GM21737 (cell line): ENCODE results near the gene ZFHX3.
A peak's percentile ranks its signal among the peaks of the same experiment; 100 is the strongest.

Experiments
- ATAC-seq: cut with Tn5 transposase; IDR thresholded peaks from one replicate; pipeline ENCODE4 v1.9.1; 2021; ENCODE audit warnings: mild to moderate bottlenecking, moderate library complexity; ENCODE audit not compliant: unreplicated experiment

Gene ZFHX3

GRCh38 chr16:72886346-72886974, 161.5 kb downstream of the ZFHX3 start:
- ATAC-seq, result no peak

GRCh38 chr16:72884573-72884972, 163.4 kb downstream of the ZFHX3 start:
- ATAC-seq, result no peak

- ATAC-seq, result no peak
These were observed 163.9 kb downstream of the ZFHX3 start for GRCh38 chr16:72884037-72884436.

- no peak for ATAC-seq
These were observed 168.1 kb downstream of the ZFHX3 start for GRCh38 chr16:72879846-72880245.

DNA sequence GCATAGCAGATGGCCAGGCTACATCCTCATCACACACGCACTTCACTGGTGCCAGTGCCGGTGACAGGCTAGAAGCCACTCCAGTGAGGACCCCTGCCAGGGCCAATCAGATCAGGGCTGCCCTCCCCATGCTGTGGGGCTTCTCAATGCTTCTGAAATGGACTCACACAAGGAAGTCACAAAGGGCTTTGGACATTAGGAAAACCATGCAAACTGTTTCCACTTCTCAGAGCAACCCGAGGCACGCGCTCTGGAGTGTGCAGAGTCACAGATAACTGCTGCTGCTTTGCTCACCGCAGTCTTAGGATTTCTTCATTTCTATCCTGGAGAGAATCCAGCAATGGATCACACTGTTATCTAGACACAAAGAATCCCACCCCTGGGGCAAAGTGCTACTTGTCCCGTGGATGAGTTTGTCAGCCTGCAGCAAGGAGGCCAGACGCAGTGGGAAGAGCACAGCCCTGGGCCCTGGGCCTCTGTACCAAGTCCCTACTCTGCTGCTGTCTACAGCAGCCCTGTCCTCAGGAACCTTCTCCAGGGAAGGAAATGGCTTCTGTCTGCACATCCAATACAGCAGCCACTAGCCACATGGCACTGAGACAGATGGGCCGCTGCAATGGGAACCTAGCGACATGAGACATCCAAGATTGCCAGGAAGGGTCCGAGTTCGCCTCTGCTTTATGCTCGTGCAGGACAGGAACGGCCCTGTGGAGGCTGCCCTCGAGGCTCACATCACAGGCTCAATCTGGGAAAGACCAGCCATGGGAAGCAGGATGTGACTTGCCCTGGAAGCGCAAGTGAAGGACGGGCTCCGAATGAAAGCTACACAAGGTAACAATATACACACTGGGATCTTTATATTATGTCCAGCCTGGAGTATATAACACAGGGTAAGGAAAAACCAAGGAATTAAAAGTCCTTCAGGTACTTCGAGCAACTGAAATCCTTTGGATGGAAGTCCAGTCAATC, 169.3 kb downstream of the ZFHX3 start:
- no peak for ATAC-seq

DNA sequence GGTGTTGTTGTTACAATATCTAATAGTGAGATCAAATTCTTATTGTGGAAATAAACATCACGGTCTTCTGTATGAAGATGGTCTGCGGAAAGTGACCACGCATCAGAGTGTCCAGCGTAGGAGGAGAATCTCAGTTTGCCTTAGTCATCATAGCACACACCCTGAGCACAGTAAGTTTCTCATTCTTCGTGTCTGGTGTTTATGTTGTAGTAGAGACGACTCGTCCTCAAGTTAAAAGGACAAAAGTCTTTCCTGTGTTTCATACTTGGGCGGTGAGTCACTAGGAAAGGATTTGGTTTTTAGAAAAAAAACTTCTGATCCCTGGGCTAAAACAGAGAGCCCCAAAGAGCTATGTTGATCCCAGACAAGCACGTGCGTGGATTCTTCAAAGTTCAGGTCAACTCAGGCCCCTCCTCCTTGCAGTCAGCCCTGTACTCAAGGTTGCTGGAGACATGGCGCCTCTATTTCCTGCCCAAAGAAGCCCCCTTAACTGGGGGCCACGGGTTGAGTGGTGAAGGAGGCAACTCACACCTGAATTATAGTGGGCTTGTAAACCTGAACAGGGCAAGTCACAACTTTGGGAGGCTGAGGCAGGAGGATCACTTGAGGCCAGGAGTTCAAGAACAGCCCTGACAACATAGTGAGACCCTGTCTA, 170.4 kb downstream of the ZFHX3 start:
- ATAC-seq, result no peak

DNA sequence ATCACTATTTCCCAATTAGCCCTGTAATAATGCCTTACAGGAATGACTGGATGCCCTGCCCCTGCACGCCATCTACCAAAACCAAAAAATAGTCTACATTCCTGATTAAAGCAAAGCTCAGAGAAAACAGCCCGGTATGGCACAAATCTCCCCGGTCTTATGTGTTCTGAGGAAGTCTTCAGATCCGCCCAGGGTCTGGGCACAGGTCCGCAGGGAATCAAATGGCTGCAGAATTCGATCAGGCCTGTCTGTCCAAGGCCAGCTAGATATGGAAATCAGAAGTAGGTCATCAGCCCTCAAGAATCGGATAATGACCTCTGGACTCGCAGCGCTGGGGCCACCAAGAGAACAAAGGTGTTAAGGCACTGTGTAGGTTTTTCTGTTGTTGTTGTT, 171.0 kb downstream of the ZFHX3 start:
- ATAC-seq, result no peak

DNA sequence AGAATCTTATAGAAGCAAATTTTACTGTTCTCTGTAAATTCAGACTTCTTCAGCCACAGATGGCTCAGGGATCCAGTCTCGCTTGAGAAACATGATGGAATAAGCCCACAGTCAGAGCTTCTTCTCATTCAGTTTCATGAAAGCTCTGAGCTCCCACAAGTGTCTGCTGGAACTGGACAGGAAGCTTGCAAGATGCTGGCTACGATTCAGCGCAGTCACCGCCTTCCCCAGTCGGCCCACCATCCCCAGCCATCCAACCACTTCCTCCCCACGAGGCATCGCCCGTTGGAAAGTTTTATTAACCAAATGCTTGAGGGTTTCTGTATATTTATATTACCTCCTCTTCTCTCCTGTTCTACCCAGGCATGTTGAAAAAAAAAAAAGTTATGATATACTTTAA, 171.7 kb downstream of the ZFHX3 start:
- ATAC-seq, result peak; percentile 67

- no peak for ATAC-seq
These were observed 172.5 kb downstream of the ZFHX3 start for GRCh38 chr16:72875291-72876031.

DNA sequence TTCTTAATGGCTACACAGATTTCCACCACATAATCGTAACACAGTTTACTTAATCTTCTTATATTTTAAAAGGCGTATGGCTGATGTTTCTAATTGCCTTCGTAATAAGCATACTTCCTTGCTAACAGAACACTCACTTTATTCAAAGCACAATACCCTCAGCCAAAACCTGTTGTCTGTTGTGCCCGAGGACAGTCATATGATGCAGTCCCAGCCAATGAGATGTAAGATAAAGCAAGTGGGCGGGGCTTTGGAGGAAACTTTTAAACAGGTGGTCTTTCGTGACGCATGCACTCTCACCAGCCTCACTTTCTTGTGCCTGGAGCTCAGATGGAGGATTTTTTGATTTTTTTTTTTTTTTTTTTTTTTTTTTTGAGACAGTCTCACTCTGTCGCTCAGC, 174.1 kb downstream of the ZFHX3 start:
- ATAC-seq, result no peak

DNA sequence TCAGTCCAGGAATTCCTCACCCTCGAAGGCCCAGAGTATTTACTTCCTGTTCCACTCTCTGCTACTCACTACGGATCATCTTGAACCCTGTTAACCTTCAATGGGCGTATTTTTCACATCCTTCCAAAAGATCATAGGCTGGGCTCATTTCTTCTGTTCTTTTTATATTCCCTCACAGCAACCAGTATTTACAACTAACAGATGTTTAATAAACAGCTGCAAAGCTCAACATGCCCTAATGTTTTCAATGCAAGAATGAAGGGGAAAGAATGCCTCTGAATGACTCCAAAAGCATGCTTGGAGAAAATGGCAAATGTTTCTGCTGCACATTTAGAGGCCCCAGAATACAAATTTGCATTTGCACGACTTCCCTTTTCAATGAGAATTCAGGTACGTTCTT, 174.9 kb downstream of the ZFHX3 start:
- no peak for ATAC-seq

DNA sequence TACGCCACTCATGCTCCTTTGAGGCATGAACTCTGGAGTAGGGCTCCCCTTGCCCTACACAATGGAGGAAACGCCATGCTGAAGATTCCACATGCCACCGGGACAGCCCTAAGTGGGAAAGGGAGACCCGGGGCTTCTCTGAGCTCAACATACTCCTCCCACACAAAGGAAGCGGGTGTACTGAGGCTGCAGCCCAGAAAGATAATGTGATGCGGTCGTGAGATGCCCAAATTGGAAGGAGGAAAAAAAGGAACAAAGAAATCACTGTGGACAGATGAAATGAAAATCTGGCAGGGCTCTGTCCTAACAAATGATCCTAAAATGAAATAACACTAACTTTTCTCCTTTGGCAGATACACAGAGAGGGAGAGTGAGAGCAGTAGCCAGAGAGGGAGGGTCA, 182.1 kb downstream of the ZFHX3 start:
- no peak for ATAC-seq

DNA sequence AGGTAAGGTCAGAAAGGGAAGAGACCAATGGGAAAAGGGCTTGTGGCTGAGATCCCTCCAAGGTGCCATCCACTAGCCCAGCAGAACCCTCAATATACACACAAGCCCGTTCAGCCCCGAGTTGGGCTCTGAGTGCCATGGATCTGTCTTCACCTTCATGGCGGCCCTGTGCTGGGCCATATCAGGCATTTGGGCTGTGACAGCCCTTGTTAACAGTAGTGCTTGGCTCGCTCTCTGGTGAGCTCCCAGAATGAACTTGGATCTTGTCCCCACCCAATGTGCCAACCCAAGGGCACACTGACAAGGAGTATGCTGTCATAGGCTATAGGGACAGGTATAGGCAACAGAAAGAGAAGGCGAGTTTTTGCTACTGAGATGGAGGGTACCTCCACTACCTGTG, 182.7 kb downstream of the ZFHX3 start:
- ATAC-seq, result no peak

DNA sequence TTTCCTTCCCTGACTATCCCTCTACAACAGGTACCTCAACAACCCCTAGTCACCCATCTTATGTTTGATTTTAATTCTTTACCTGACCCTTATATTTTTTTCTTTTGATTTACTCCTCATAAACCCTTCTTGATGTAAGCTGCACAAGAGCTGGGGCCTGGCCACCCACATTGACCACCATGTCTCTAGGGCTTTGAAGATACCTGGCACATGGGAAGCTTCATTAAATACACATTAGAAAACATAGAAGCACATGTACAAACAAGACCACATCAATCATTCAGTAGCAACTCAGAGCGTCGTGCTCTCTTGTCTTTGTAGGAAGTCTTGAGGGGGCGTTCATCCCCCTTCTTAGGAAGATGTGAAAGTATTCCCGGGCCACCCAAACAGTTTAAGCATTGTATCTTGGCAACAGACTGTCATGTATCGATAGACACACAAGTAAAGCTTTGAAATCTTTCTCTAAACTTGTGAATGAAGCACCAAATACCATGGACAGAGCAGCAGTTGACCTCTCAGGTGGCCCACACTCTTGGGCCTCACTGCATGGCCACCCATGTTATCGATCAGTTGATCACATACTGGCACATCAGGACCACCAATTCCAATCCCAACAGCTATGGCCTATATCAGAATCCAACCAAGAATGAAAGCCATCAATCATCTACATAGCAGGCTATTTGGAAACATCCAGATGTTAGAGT, 183.6 kb downstream of the ZFHX3 start:
- no peak for ATAC-seq

- no peak for ATAC-seq
These were observed 185.8 kb downstream of the ZFHX3 start for GRCh38 chr16:72862090-72862489.

DNA sequence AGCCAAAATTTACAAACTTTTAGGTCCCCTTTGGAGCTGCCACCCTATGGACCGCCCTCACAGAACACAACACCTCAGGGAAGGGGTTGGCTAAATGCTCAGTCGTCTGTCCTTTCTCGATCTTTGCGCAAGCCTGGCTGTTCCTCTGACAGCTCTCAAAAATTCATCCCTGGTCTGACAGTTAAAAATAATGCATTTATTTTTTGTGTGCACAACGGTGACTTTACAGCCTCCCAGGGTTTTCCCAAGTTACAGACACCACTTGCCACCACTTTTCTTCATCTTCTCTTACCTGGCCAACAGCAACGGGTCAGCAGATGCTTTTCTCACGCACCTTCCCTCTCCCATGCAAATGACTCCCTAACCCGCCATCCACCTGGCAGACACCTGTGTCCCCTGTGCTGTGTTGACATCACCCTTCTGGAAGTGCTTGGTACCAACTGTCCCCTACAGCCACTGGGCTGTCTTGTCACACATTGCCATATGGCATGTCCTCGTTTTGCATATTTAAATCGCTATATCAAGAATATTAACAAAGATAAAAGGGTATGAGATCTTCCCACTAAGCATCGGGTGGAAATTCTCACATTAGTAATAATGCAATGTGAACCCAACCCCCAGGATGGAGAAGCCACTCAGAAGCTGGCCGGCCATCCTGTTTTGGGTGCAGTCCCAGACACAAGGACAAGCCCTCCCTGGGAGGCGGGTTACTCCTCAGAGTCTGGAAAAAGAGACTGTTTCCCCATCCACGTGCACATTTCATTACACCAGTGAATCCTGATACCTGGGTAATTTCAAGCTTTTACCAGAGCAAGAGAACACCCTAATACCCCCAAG, 187.0 kb downstream of the ZFHX3 start:
- no peak for ATAC-seq

GRCh38 chr16:72859581-72859980, 188.3 kb downstream of the ZFHX3 start:
- ATAC-seq, result no peak

DNA sequence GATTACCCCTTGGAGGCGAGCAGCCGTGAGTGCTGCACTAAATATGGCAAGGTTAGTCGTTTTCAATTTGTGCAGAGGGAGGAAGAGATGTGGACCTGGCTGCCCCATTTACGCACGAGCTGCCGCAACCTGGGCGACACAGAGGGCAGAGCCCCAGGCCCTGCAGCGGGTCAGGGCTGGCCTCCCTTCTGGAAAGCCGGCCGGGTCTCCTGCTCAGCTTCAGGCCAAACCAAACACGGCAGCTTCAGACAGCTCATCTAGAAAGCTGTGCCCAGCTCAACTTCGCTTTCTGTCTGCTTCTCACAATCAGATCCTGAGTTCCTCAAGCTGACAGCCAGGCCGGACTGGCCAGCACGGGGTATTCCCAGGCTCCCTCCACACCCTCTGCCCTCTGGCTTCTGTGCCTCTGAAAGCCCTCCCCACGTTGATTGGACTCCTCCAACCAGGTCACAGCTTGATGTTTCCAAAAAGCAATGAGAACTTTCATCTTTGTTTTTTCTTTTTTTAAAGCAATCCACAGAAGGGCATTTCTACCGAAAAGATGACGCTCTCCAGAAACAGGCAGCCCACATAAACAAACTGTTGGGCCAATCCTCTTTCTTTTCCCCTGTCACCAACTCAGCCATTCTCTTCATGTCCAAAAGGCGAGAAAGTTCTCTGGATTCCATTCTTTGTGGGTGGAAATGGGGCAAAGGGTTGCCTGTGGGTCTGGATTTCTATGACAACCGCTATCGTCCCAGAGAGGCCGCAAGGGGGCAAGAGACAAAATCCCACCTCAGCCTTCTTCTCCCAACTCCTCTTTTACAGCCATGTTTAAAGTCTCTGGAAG, 189.0 kb downstream of the ZFHX3 start:
- ATAC-seq, result no peak
